ENCODE measurements around the gene CYB561A3.

The CYB561A3 gene

GRCh38 chr11:61356706-61357105 is 5.0 kb downstream of the CYB561A3 start:
- no peak for TF ChIP-seq NFIC (IDR thresholded peaks at IDR 0.05)
- no peak for TF ChIP-seq REST (IDR thresholded peaks at IDR 0.05; ENCODE audit: low read depth)
- TF ChIP-seq ZBTB7A (IDR thresholded peaks at IDR 0.05; ENCODE audit: low read depth): no peak
- no peak for TF ChIP-seq USF1 (IDR thresholded peaks at IDR 0.05)
- TF ChIP-seq YY1 (IDR thresholded peaks at IDR 0.05; ENCODE audit: low read depth): no peak
- no peak for TF ChIP-seq EP300 (IDR thresholded peaks at IDR 0.05; ENCODE audit: borderline replicate concordance)
- no peak for TF ChIP-seq FOXM1 (IDR thresholded peaks at IDR 0.05; ENCODE audit: borderline replicate concordance, low read depth)
- no peak for TF ChIP-seq MAX (IDR thresholded peaks at IDR 0.05)
- TF ChIP-seq RAD21 (IDR thresholded peaks at IDR 0.05; ENCODE audit: low read depth): no peak
- no peak for TF ChIP-seq TEAD4 (IDR thresholded peaks at IDR 0.05)
- no peak for TF ChIP-seq TAF1 (IDR thresholded peaks at IDR 0.05; ENCODE audit: low read depth)

- TF ChIP-seq CEBPB (IDR thresholded peaks at IDR 0.05) (no peak), FOXM1 (IDR thresholded peaks at IDR 0.05; ENCODE audit: borderline replicate concordance, low read depth) (no peak), NFIC (IDR thresholded peaks at IDR 0.05) (no peak), TEAD4 (IDR thresholded peaks at IDR 0.05) (no peak), ZBTB7A (IDR thresholded peaks at IDR 0.05; ENCODE audit: low read depth) (no peak), REST (IDR thresholded peaks at IDR 0.05; ENCODE audit: low read depth) (no peak)
These were observed 7.5 kb downstream of the CYB561A3 start for GRCh38 chr11:61354208-61354607.

- no peak for TF ChIP-seq RAD21 (IDR thresholded peaks at IDR 0.05; ENCODE audit: low read depth)
- no peak for TF ChIP-seq TCF12 (IDR thresholded peaks at IDR 0.05; ENCODE audit: low read depth)
- TF ChIP-seq MAX (IDR thresholded peaks at IDR 0.05): no peak
- no peak for TF ChIP-seq CREB1 (IDR thresholded peaks at IDR 0.05; ENCODE audit: low read depth)
- no peak for TF ChIP-seq USF1 (IDR thresholded peaks at IDR 0.05)
- no peak for TF ChIP-seq EGR1 (IDR thresholded peaks at IDR 0.05)
- TF ChIP-seq TEAD4 (IDR thresholded peaks at IDR 0.05): no peak
- no peak for TF ChIP-seq REST (IDR thresholded peaks at IDR 0.05; ENCODE audit: low read depth)
- no peak for TF ChIP-seq NFIC (IDR thresholded peaks at IDR 0.05)
- no peak for TF ChIP-seq TAF1 (IDR thresholded peaks at IDR 0.05; ENCODE audit: low read depth)
- TF ChIP-seq FOXM1 (IDR thresholded peaks at IDR 0.05; ENCODE audit: borderline replicate concordance, low read depth): no peak
- TF ChIP-seq EP300 (IDR thresholded peaks at IDR 0.05; ENCODE audit: borderline replicate concordance): no peak
- no peak for TF ChIP-seq ZBTB7A (IDR thresholded peaks at IDR 0.05; ENCODE audit: low read depth)
These were observed 8.3 kb downstream of the CYB561A3 start for GRCh38 chr11:61353131-61354067.

GRCh38 chr11:61352038-61352437 is 9.6 kb downstream of the CYB561A3 start:
- TF ChIP-seq TEAD4 (IDR thresholded peaks at IDR 0.05): no peak
- TF ChIP-seq YY1 (IDR thresholded peaks at IDR 0.05; ENCODE audit: low read depth): no peak
- no peak for TF ChIP-seq FOXM1 (IDR thresholded peaks at IDR 0.05; ENCODE audit: borderline replicate concordance, low read depth)

All from Ishikawa (cell line).